B cell (primary cell): ENCODE data around the gene STK17B. TPM values are rescaled to one million over a fixed set of nuclear protein-coding genes. Genes with fewer than 3 reads are reported as not detected.

Experiments used
- ATAC-seq: fragments of 200-7000 bp; cut with Tn5 transposase; one replicate; pipeline ENCODE4 v1.10.0; 2021; ENCODE audit warnings: low read depth, mild to moderate bottlenecking, moderate number of reproducible peaks, moderate library complexity
- CTCF ChIA-PET: fragments of 350-600 bp; sonication (Branson Sonifier 250); formaldehyde crosslinking; loops from one replicate; lab custom pipeline; 2021; ENCODE audit warnings: antibody characterized with exemption, inconsistent platforms; lab: Charles Lee
- POLR2A ChIA-PET: fragments of 350-600 bp; sonication (Branson Sonifier 250); formaldehyde crosslinking; loops from one replicate; lab custom pipeline; 2021; ENCODE audit warnings: antibody characterized with exemption; lab: Charles Lee
- DNase-seq: peaks from one replicate; pipeline ENCODE4 v3.0.0; 2013
- H2AFZ ChIP-seq: 2 replicates; pipeline ENCODE4 v1.6.1; 2012; ENCODE audit warnings: mild to moderate bottlenecking, low read depth, low read length; ENCODE audit not compliant: insufficient read depth, poor library complexity, severe bottlenecking
- H3K27ac ChIP-seq, 2 donors: 1 replicate in 1 of 2; 2 replicates in 1 of 2; pipeline ENCODE4 v1.5.1; 2012 to 2013; ENCODE audit warnings: low read length in 2 of 2, mild to moderate bottlenecking in 2 of 2, moderate library complexity in 1 of 2
- H3K27me3 ChIP-seq, 4 experiments: fragments of 200-600 bp in 1 of 4; sonication (generic) in 1 of 4; replicated peaks in 1 of 4; 1 replicate in 2 of 4; 2 replicates in 2 of 4; pipeline versions ENCODE4 v1.6.1 to v1.7.0; 2013 to 2016; ENCODE audit warnings: low read length in 3 of 4, mild to moderate bottlenecking in 2 of 4, mixed read lengths in 1 of 4, moderate library complexity in 1 of 4; ENCODE audit not compliant: insufficient read depth in 4 of 4, control insufficient read depth in 3 of 4; ENCODE audit errors: control extremely low read depth in 1 of 4
- H3K36me3 ChIP-seq, 2 experiments: replicated peaks in 1 of 2; 1 replicate in 1 of 2; 2 replicates in 1 of 2; pipeline versions ENCODE4 v1.6.1 to v1.7.1; 2013; ENCODE audit warnings: low read length in 1 of 2; ENCODE audit not compliant: insufficient read depth in 2 of 2, control insufficient read depth in 1 of 2; ENCODE audit errors: control extremely low read depth in 1 of 2, extremely low read depth in 1 of 2
- H3K4me1 ChIP-seq, 2 donors: fragments of 200-600 bp in 1 of 2; sonication (generic) in 1 of 2; 1 replicate in 1 of 2; 2 replicates in 1 of 2; pipeline versions ENCODE4 v1.5.1 to v1.6.1; 2013 to 2017; ENCODE audit warnings: low read length in 2 of 2; ENCODE audit not compliant: control insufficient read depth in 2 of 2, insufficient read depth in 2 of 2
- H3K4me2 ChIP-seq: replicated peaks from 2 replicates; pipeline ENCODE3; 2012; ENCODE audit warnings: mild to moderate bottlenecking, low read depth, low read length; ENCODE audit not compliant: poor library complexity, severe bottlenecking
- H3K4me3 ChIP-seq, 5 experiments: fragments of 200-600 bp in 1 of 5; sonication (generic) in 1 of 5; 1 replicate in 3 of 5; 2 replicates in 2 of 5; pipeline versions ENCODE4 v1.5.1 to v1.7.0; 2011 to 2016; ENCODE audit warnings: low read length in 4 of 5, mild to moderate bottlenecking in 4 of 5, low read depth in 2 of 5, control low read depth in 1 of 5, moderate library complexity in 1 of 5; ENCODE audit not compliant: insufficient read depth in 1 of 5; ENCODE audit errors: control extremely low read depth in 1 of 5, extremely low read depth in 1 of 5
- H3K79me2 ChIP-seq: fragments of 200-600 bp; sonication (generic); one replicate; pipeline ENCODE4 v1.6.0; 2016; ENCODE audit warnings: low read length; ENCODE audit not compliant: control insufficient read depth, insufficient read depth
- H3K9ac ChIP-seq: fragments of 200-600 bp; sonication (generic); 2 replicates; pipeline ENCODE4 v1.6.1; 2017; ENCODE audit warnings: mild to moderate bottlenecking, low read length, moderate library complexity
- H3K9me3 ChIP-seq, 3 donors: one replicate each; pipeline versions ENCODE4 v1.6.1 to v1.7.1; 2013; ENCODE audit warnings: low read length in 2 of 3; ENCODE audit not compliant: control insufficient read depth in 2 of 3, insufficient read depth in 1 of 3; ENCODE audit errors: control extremely low read depth in 1 of 3
- H4K20me1 ChIP-seq: 2 replicates; pipeline ENCODE4 v1.6.0; 2012; ENCODE audit warnings: mild to moderate bottlenecking, low read length; ENCODE audit not compliant: insufficient read depth, control insufficient read depth, poor library complexity, severe bottlenecking
- H3K27ac Mint-ChIP-seq: one replicate; pipeline ENCODE4 v1.8.0; 2021; ENCODE audit warnings: mixed read lengths
- H3K27me3 Mint-ChIP-seq: one replicate; pipeline ENCODE4 v1.8.0; 2021; ENCODE audit warnings: mixed read lengths
- H3K4me1 Mint-ChIP-seq: one replicate; pipeline ENCODE4 v1.8.0; 2021; ENCODE audit warnings: mixed read lengths
- H3K4me3 Mint-ChIP-seq: one replicate; pipeline ENCODE4 v1.8.0; 2021; ENCODE audit warnings: mixed read lengths
- H3K9me3 Mint-ChIP-seq: one replicate; pipeline ENCODE4 v1.8.0; 2022; ENCODE audit warnings: mixed read lengths; ENCODE audit not compliant: insufficient read depth
- CTCF ChIP-seq: fragments of 200-600 bp; IDR thresholded peaks from one replicate; pipeline ENCODE4 v1.8.0; 2022; ENCODE audit warnings: antibody characterized with exemption, mild to moderate bottlenecking
- EZH2 ChIP-seq: IDR thresholded peaks from 2 replicates; pipeline ENCODE4 v1.6.1; 2012; ENCODE audit warnings: borderline replicate concordance, low read depth, mild to moderate bottlenecking, moderate library complexity, low read length; ENCODE audit not compliant: insufficient read depth, poor library complexity, severe bottlenecking
- WGBS: methylation state at CpG from one replicate; pipeline ENCODE4 v1.1.5; 2013; ENCODE audit warnings: missing lambda C conversion rate; ENCODE audit not compliant: insufficient coverage; 5-methylcytosine and 5-hydroxymethylcytosine counted together
- intact Hi-C: fragments of 100-400 bp; cut with micrococcal nuclease; formaldehyde crosslinking; loops from one replicate; pipeline ENCODE4 v1.10.0; 2022
- polyA plus RNA-seq: library from polyadenylated mRNA; depleted of rRNA; stranded (reverse); fragments of >200 nt; gene quantifications from 2 replicates; pipeline ENCODE4 v1.2.3, GENCODE V29; 2012
- total RNA-seq, 2 donors: library from RNA; stranded (reverse); fragments of 120-200 nt in 1 of 2; gene quantifications; 1 replicate in 1 of 2; 2 replicates in 1 of 2; pipeline versions ENCODE4 v1.2.3 to v1.2.4, GENCODE V29; 2013 to 2022

STK17B gene
- total and polyA plus RNA-seq, 2 donors (not counting 1 experiment from before 2014, with no cell fraction given) = 120 to 249 TPM

GRCh38 chr2:196183172-196183473 lies 11.7 kb upstream of the STK17B start:
- TF ChIP-seq CTCF (no peak), EZH2 (no peak)
- Histone ChIP-seq H4K20me1 (no peaks in the 10 kb centered on the region), H3K27me3 (no peaks in the 10 kb centered on the region), H3K4me3 (no peak overlapping the region), H3K27ac (peak overlapping the region; percentile 65 to 82), H3K79me2 (peaks cover 19% of the 10 kb centered on the region), H3K4me1 (peaks cover 62 to 66% of the 10 kb centered on the region in 2 donors), H2AFZ (peak overlapping the region; percentile 65), H3K9me3 (no peaks in the 10 kb centered on the region), H3K36me3 (no peaks in the 10 kb centered on the region), H3K9ac (peak overlapping the region; percentile 26), H3K4me2 (peak overlapping the region; percentile 50)
- peak overlapping the region; percentile 88 for H3K27ac Mint-ChIP-seq
- intact Hi-C loops = loop anchor here (2.0 kb wide), 1 partner anchor 18 kb away; no protein-coding TSS in a partner anchor
- POLR2A ChIA-PET = interaction anchor here (0.6 kb wide), 1 partner anchor 51 kb away, joined by 4 read pairs; no protein-coding TSS in a partner anchor
- 50% methylated on average over 2 of the region's 3 CpGs for WGBS
- ATAC-seq = peak; percentile 19
- peaks cover 74% of the 10 kb centered on the region for H3K4me1 Mint-ChIP-seq
- H3K4me3 Mint-ChIP-seq = peak overlapping the region; percentile 52
- CTCF ChIA-PET = interaction anchor here (0.9 to 1.4 kb wide), 7 partner anchors 27 to 154 kb away, joined by 3 to 6 read pairs (median 3); no protein-coding TSS in a partner anchor
- H3K27me3 Mint-ChIP-seq = no peaks in the 10 kb centered on the region
- no peaks in the 10 kb centered on the region for H3K9me3 Mint-ChIP-seq
- DNase-seq = peak; percentile 17

GRCh38 chr2:196182439-196183171 lies 11.2 kb upstream of the STK17B start:
- H3K9ac ChIP-seq = peak overlapping the region; percentile 26

More at GRCh38 chr2:196182439-196183171, 11.2 kb upstream of the STK17B start:
- ChIA-PET POLR2A (interaction anchor here (0.5 to 0.6 kb wide), 2 partner anchors 52 to 84 kb away, joined by 3 to 4 read pairs; no protein-coding TSS in a partner anchor), CTCF (interaction anchor here (0.6 to 1.4 kb wide), 14 partner anchors 11 to 155 kb away, joined by 3 to 6 read pairs (median 3); partner anchors contain the start of gene STK17B)
- peak; percentile 56 for ATAC-seq
- H3K27me3 ChIP-seq = no peaks in the 10 kb centered on the region
- intact Hi-C loops = loop anchor here (2.0 kb wide), 1 partner anchor 18 kb away; no protein-coding TSS in a partner anchor
- 82% methylated on average over 2 of the region's 4 CpGs for WGBS
- H3K79me2 ChIP-seq = peaks cover 19% of the 10 kb centered on the region
- H3K9me3 Mint-ChIP-seq = no peaks in the 10 kb centered on the region
- peak; percentile 38 for DNase-seq
- H3K27ac Mint-ChIP-seq = peak overlapping the region; percentile 88
- no peaks in the 10 kb centered on the region for H4K20me1 ChIP-seq
- H3K4me2 ChIP-seq = peak overlapping the region; percentile 50
- peak overlapping the region; percentile 65 to 82 for H3K27ac ChIP-seq
- peaks cover 66 to 67% of the 10 kb centered on the region in 2 donors for H3K4me1 ChIP-seq
- TF ChIP-seq EZH2 (no peak), CTCF (no peak)
- H3K4me3 Mint-ChIP-seq = peak overlapping the region; percentile 73
- H3K4me3 ChIP-seq = peak overlapping the region in 1 of 5 experiments; percentile 27
- no peaks in the 10 kb centered on the region for H3K36me3 ChIP-seq
- peak overlapping the region; percentile 65 for H2AFZ ChIP-seq
- H3K9me3 ChIP-seq = no peaks in the 10 kb centered on the region
- H3K4me1 Mint-ChIP-seq = peaks cover 75% of the 10 kb centered on the region
- H3K27me3 Mint-ChIP-seq = no peaks in the 10 kb centered on the region
